Aorta (tissue), 5 donors: ENCODE data around the gene MBNL1. TPM values are rescaled to one million over a fixed set of nuclear protein-coding genes. Genes with fewer than 3 reads are reported as not detected.
A peak's percentile ranks its signal among the peaks of the same experiment; 100 is the strongest.

Source experiments
- ATAC-seq: fragments of 200-7000 bp; cut with Tn5 transposase; one replicate; pipeline ENCODE4 v1.9.1; 2022; ENCODE audit warnings: moderate library complexity; ENCODE audit not compliant: low FRiP score
- DNase-seq, 2 donors: peaks; one replicate each; pipeline ENCODE4 v3.0.0-alpha.2; 2020
- H3K27ac ChIP-seq, 2 donors: one replicate each; pipeline ENCODE4 v1.5.1; 2013; ENCODE audit warnings: low read length in 2 of 2, mild to moderate bottlenecking in 2 of 2, moderate library complexity in 2 of 2, control low read depth in 1 of 2, inconsistent platforms in 1 of 2, low read depth in 1 of 2
- H3K27me3 ChIP-seq, 2 donors: one replicate each; pipeline ENCODE4 v1.6.1; 2013; ENCODE audit warnings: control low read depth in 1 of 2, low read length in 1 of 2, mild to moderate bottlenecking in 1 of 2, moderate library complexity in 1 of 2; ENCODE audit not compliant: insufficient read depth in 2 of 2, control insufficient read depth in 1 of 2
- H3K36me3 ChIP-seq, 2 donors: one replicate each; pipeline ENCODE4 v1.6.1; 2013; ENCODE audit warnings: control low read depth in 1 of 2, low read length in 1 of 2, mild to moderate bottlenecking in 1 of 2; ENCODE audit not compliant: insufficient read depth in 2 of 2, control insufficient read depth in 1 of 2
- H3K4me1 ChIP-seq, 2 donors: one replicate each; pipeline ENCODE4 v1.6.1; 2013; ENCODE audit warnings: low read length in 2 of 2, control low read depth in 1 of 2, mild to moderate bottlenecking in 1 of 2, moderate library complexity in 1 of 2; ENCODE audit not compliant: insufficient read depth in 2 of 2, control insufficient read depth in 1 of 2
- H3K4me3 ChIP-seq, 2 donors: one replicate each; pipeline ENCODE4 v1.5.1; 2013; ENCODE audit warnings: low read length in 2 of 2, control low read depth in 1 of 2, mild to moderate bottlenecking in 1 of 2
- H3K9me3 ChIP-seq: one replicate; pipeline ENCODE4 v1.6.1; 2013; ENCODE audit warnings: mild to moderate bottlenecking, low read length; ENCODE audit not compliant: control insufficient read depth
- WGBS, 2 donors: extraction: QIAGEN DNeasy Blood & Tissue Kit; methylation state at CpG; one replicate each; pipeline ENCODE4 v1.1.7; 2013; 5-methylcytosine and 5-hydroxymethylcytosine counted together
- intact Hi-C, 2 donors: fragments of 100-400 bp; cut with DNase I; formaldehyde crosslinking; loops; one replicate each; pipeline versions ENCODE4 v1.14.2 to v1.15.0; 2022
- long read RNA-seq, 2 donors: library from polyadenylated mRNA; unstranded; transcript quantifications; one replicate each; pipeline ENCODE4 v2.0.0, GENCODE V29; 2020 to 2021
- polyA plus RNA-seq, 2 donors: library from polyadenylated mRNA; stranded (reverse); fragments of 200-250 nt; gene quantifications; one replicate each; pipeline ENCODE4 v1.2.3, GENCODE V29; 2013
- total RNA-seq, 2 donors: library from RNA; stranded (reverse); fragmentation: NEBNext Ultra II Directional; extraction: Animal tissue kit (Norgen Biotek cat#: 25700); gene quantifications; one replicate each; pipeline ENCODE4 v1.2.1, GENCODE V29; 2021
- donor health status: healthy with polysubstance abuse.
- donor health status: Bipolar disorder and iron deficiency.
- donor health status: DM: no; HTN: no; CAD: no.
- donor health status: DM: no; HTN: no; CAD: no.
- donor health status: DM: yes; HTN: yes; CAD: no.

Gene MBNL1, protein sequence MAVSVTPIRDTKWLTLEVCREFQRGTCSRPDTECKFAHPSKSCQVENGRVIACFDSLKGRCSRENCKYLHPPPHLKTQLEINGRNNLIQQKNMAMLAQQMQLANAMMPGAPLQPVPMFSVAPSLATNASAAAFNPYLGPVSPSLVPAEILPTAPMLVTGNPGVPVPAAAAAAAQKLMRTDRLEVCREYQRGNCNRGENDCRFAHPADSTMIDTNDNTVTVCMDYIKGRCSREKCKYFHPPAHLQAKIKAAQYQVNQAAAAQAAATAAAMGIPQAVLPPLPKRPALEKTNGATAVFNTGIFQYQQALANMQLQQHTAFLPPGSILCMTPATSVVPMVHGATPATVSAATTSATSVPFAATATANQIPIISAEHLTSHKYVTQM
- total RNA-seq (100 to 1,000 TPM; 485 to 689 TPM), polyA plus RNA-seq (100 to 1,000 TPM; 141 to 182 TPM)
- long read RNA-seq, donor 1, full-length matches to known transcripts = 25 of 272 reads
- long read RNA-seq, donor 1, partial matches to known transcripts = 28 of 272 reads
- long read RNA-seq, donor 1, other reads (novel, unspliced or antisense) = 219 of 272 reads
- long read RNA-seq, donor 2, full-length matches to known transcripts = 7 of 187 reads
- long read RNA-seq, donor 2, partial matches to known transcripts = 46 of 187 reads
- long read RNA-seq, donor 2, other reads (novel, unspliced or antisense) = 134 of 187 reads

DNA sequence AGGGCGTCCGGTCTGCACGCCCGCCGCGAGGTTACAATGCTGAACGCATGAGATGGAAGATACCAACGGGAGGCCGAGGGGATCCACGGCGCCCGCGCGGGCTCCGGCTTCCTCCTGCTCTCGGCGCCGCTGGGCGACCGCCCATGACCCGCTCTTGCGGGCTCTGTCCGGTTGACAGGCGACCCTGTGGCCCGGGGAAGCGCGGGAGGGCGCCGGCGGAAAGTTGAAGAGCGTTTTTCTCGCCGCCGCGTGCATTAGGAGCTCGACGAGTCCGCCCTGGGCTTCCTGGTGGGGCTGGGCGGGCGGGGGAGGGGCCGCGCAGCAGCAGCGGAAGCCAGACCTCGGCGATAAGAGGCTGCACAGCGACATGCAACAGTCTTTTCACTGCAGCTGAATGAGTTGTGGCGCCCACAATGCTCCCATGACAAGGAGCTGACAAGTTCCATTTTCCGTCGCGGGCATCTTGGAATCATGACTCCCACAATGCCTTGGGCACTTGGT lies at the start of gene MBNL1:
MBNL1 (plus strand) TSS at position 375 of the 501 bp plus-strand sequence. CDS start 31,265 bp downstream, outside the sequence.
- no peaks in the 10 kb centered on the region for H3K27me3 ChIP-seq
- intact Hi-C loops = loop anchor here (5.0 kb wide), 4 partner anchors 46 to 241 kb away; no protein-coding TSS in a partner anchor
- DNase-seq (peak in 1 of 2 donors; percentile 87), ATAC-seq (peak; percentile 85)
- H3K36me3 ChIP-seq = no peaks in the 10 kb centered on the region
- H3K4me3 ChIP-seq = peak within 1 kb of the TSS; percentile 80 to 86
- H3K9me3 ChIP-seq = no peaks in the 10 kb centered on the region
- WGBS, 2 donors = 0 to 1% methylated on average over 50 of the region's 50 CpGs
- H3K4me1 ChIP-seq = peaks cover 1 to 5% of the 10 kb centered on the region in 2 donors
- H3K27ac ChIP-seq = peak within 1 kb of the TSS; percentile 69 to 89

DNA sequence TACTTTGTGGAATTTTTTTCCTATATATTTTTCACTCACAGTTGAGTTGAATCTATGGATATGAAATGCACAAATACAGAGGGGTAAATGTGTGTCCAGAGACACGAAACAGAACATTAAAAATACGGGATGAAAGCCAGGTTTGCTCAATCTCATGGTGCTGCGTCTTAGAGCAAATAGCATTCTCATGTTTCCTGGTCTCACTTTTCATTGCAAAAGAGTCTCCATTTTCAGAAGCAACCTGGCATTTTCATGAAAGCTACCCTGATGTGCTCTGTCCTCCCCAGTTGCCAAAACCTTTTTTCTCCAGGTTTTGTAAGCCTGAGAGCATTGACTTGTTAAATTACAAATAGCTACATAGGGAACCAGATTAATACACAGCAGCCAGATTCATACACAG lies 49.5 kb upstream of the MBNL1 start:
- H3K27ac ChIP-seq = peak overlapping the region; percentile 28 to 82
- ATAC-seq (no peak), DNase-seq (no peak)
- peaks cover 0 to 4% of the 10 kb centered on the region in 2 donors for H3K4me1 ChIP-seq
- WGBS, 2 donors = 12 to 15% methylated on average over 3 of the region's 3 CpGs
- intact Hi-C loops = no loop called here
- no peaks in the 10 kb centered on the region for H3K36me3 ChIP-seq
- no peak overlapping the region for H3K4me3 ChIP-seq
- no peaks in the 10 kb centered on the region for H3K27me3 ChIP-seq
- no peaks in the 10 kb centered on the region for H3K9me3 ChIP-seq

DNA sequence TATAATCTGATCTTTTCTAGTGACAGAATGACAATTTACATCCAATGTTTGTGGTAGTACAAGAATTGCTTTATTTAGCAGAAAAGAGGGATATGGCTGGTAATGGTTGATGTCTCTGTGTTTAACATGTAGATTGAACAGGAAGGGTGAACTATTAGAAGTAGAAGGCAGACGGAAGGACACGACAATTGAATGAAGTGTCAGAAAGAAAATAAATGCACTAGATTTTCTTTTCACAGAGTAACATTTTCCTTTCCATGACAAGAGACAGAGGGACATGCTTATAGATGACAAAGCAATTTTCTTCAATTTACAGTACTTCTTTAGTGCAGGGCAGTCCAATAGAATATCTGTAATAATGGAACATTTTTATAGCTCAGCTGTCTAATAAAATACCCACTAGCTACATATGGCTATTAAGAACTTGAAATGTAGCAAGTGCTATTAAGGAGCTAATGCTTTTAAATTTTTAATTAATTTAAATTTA lies 48.9 kb upstream of the MBNL1 start:
- 56 to 64% methylated on average over 2 of the region's 2 CpGs for WGBS, 2 donors
- no peaks in the 10 kb centered on the region for H3K36me3 ChIP-seq
- no peak for DNase-seq
- H3K27ac ChIP-seq = peak overlapping the region in 1 of 2 donors; percentile 82
- no peaks in the 10 kb centered on the region for H3K27me3 ChIP-seq
- H3K4me3 ChIP-seq = no peak overlapping the region
- no peak for ATAC-seq
- intact Hi-C loops = loop anchor here (5.0 kb wide), 2 partner anchors 37 to 47 kb away; partner anchors contain the start of gene MBNL1 (in 1 of the 2)
- peaks cover 0 to 4% of the 10 kb centered on the region in 2 donors for H3K4me1 ChIP-seq
- H3K9me3 ChIP-seq = no peaks in the 10 kb centered on the region

DNA sequence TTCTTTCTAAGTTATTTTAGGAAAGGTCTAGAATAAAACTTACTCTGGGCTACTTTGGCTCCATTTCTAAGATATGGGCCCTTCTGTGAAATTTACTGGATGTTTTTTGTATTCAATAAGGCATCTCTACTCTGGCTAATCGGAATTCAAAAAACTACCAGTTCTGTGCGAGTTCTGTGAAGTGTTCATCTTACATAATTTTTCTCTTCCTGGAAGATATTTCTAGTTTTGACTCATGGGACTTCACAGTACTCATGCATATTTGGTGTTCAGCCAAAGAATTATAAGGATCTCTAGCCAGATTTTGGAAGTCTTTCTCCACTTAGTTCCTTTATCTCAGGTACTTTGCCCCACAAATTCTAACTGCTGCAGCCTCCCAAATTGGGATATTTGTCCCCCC lies 46.4 kb upstream of the MBNL1 start:
- H3K4me3 ChIP-seq = peak overlapping the region in 1 of 2 donors; percentile 41
- peaks cover 0 to 4% of the 10 kb centered on the region in 2 donors for H3K4me1 ChIP-seq
- no peaks in the 10 kb centered on the region for H3K27me3 ChIP-seq
- no peaks in the 10 kb centered on the region for H3K9me3 ChIP-seq
- peak overlapping the region; percentile 33 to 43 for H3K27ac ChIP-seq
- H3K36me3 ChIP-seq = no peaks in the 10 kb centered on the region
- 2 to 4% methylated on average over 2 of the region's 2 CpGs for WGBS, 2 donors
- DNase-seq = no peak
- intact Hi-C loops = loop anchor here (5.0 kb wide), 2 partner anchors 35 to 45 kb away; partner anchors contain the start of gene MBNL1 (in 1 of the 2)
- peak; percentile 72 for ATAC-seq

DNA sequence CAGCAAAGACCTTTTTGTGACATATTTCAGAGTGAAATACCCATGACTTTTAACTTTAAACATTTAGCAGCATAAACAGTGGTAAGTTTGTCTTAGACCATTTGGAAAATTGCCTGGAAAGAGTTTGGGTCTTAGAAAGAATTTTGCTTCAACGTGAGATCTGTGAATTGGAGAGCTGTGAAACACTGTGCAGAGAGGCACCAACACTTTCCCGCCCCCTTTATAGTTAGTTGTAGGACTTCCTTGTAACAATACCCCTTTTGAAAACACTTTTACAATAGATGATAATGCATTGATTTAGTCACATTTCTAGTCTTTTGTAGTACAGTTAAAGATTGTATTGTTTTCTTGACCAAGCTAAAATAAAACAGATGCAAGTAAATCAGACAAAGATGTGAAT lies 43.5 kb upstream of the MBNL1 start:
- Histone ChIP-seq H3K27ac (no peak overlapping the region), H3K4me1 (peaks cover 0 to 4% of the 10 kb centered on the region in 2 donors), H3K27me3 (no peaks in the 10 kb centered on the region), H3K9me3 (no peaks in the 10 kb centered on the region), H3K36me3 (no peaks in the 10 kb centered on the region), H3K4me3 (no peak overlapping the region)
- 11 to 15% methylated on average over 2 of the region's 2 CpGs for WGBS, 2 donors
- DNase-seq (no peak), ATAC-seq (no peak)
- intact Hi-C loops = no loop called here

DNA sequence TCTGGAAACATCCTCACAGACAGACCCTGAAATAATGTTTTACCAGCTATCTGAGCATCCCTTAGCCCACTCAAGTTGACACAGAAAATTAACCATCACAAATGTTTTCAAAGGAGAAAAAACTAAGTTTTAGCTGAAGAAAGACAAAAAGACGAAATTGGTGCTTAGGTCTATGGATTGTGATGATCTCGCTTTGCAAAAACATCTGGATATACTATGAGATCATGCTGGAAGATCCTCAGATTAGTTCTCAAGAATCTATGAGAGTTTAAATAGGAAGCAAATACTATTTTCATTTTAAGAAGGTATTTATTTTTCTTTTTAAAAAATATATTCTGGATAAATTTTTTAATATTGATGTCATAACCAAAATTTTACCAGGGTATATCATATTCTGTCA lies 42.6 kb upstream of the MBNL1 start:
- Histone ChIP-seq H3K4me3 (no peak overlapping the region), H3K4me1 (peaks cover 0 to 4% of the 10 kb centered on the region in 2 donors), H3K27ac (no peak overlapping the region), H3K9me3 (no peaks in the 10 kb centered on the region), H3K36me3 (no peaks in the 10 kb centered on the region), H3K27me3 (no peaks in the 10 kb centered on the region)
- ATAC-seq (no peak), DNase-seq (no peak)
- 55 to 60% methylated on average over 2 of the region's 2 CpGs for WGBS, 2 donors
- intact Hi-C loops = no loop called here

DNA sequence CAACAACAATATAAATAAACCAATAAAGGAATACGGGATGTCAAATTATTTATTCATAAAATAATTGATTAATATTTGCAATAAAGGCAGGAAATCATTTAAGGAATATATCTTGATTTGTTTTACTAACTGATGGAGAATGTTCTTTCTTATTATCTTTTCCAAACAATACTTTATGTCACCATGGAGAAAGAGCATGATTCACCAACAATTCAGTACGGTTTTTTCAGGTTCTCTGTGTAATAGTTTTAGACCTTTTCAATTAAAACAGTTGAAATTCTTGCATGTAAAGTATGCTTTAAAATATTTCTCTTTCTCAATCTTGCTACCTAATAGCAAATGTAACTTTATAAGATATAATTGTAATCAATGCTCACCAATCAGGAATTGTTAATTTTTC lies 41.7 kb upstream of the MBNL1 start:
- 62 to 68% methylated on average over 2 of the region's 2 CpGs for WGBS, 2 donors
- H3K4me1 ChIP-seq = peaks cover 0 to 4% of the 10 kb centered on the region in 2 donors
- H3K27ac ChIP-seq = no peak overlapping the region
- H3K36me3 ChIP-seq = no peaks in the 10 kb centered on the region
- no peaks in the 10 kb centered on the region for H3K27me3 ChIP-seq
- intact Hi-C loops = no loop called here
- no peak overlapping the region for H3K4me3 ChIP-seq
- no peaks in the 10 kb centered on the region for H3K9me3 ChIP-seq
- DNase-seq (no peak), ATAC-seq (no peak)

DNA sequence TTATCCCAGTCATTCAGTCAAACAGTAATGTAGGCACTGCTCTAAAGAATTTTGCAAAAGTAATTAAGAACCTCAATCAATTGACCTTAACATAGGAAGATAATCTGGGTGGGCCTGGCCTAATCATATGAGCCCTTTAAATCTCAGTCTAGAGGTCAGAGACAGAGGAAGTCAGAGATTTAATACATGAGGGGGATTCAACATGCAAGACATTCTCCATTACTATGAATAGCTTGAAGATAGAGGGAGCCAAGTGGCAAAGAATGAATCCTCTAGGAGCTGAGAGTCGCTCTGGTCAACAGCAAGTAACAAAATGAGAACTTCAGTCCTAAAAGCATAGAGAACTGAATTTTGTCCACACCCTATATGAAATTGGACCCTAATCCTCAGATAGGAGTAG lies 39.0 kb upstream of the MBNL1 start:
- ATAC-seq (peak; percentile 52), DNase-seq (no peak)
- no peak overlapping the region for H3K27ac ChIP-seq
- no peaks in the 10 kb centered on the region for H3K4me1 ChIP-seq
- intact Hi-C loops = no loop called here
- no peaks in the 10 kb centered on the region for H3K36me3 ChIP-seq
- no peaks in the 10 kb centered on the region for H3K9me3 ChIP-seq
- H3K4me3 ChIP-seq = no peak overlapping the region
- H3K27me3 ChIP-seq = no peaks in the 10 kb centered on the region
- 87 to 88% methylated on average over 1 of the region's 1 CpG for WGBS, 2 donors
